ENCODE data around the gene SNX32. TPM values are rescaled to one million over a fixed set of nuclear protein-coding genes. Genes with fewer than 3 reads are reported as not detected.

Gene SNX32
- total and polyA plus RNA-seq, 9 of the 15 experiments (the other 6 are each of a cell fraction or from before 2014, with no cell fraction given) = 0.03 TPM; not detected in 7

GRCh38 chr11:65887723-65888162 is 54.0 kb downstream of the SNX32 start (continued):
- TF ChIP-seq, protein P1, sequence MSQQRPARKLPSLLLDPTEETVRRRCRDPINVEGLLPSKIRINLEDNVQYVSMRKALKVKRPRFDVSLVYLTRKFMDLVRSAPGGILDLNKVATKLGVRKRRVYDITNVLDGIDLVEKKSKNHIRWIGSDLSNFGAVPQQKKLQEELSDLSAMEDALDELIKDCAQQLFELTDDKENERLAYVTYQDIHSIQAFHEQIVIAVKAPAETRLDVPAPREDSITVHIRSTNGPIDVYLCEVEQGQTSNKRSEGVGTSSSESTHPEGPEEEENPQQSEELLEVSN (IDR thresholded peaks at IDR 0.05; ENCODE audit: borderline replicate concordance in 1 of 2, extremely low read depth in 1 of 2, insufficient read depth in 1 of 2, insufficient read length in 1 of 2, low read depth in 1 of 2, low read length in 1 of 2, poor library complexity in 1 of 2, severe bottlenecking in 1 of 2) = peak in 1 of 2 experiments; percentile 51
- TF ChIP-seq XRCC3 (IDR thresholded peaks at IDR 0.05) (no peak), ATF2 (CRISPR knock-in tag; IDR thresholded peaks at IDR 0.05) (no peak), FOXJ3 (CRISPR knock-in tag; IDR thresholded peaks at IDR 0.05) (no peak)

GRCh38 chr11:65888163-65888814 is 54.5 kb downstream of the SNX32 start, which contains the start of gene FIBP:
Gene FIBP, minus strand, starts transcription at chr11:65888471. Its CDS starts 53 bp downstream, at chr11:65888418.
- peak; percentile 67 for ATAC-seq
- Histone ChIP-seq H2AFZ (ENCODE audit: low read depth, low read length) (peak within 1 kb of the TSS; percentile 85), H3K9ac (ENCODE audit: insufficient read depth in 1 of 2, low read depth in 2 of 2, low read length in 2 of 2) (peak within 1 kb of the TSS; percentile 86 to 96), H3K27ac (ENCODE audit: extremely low read depth, low read depth, low read length) (peak within 1 kb of the TSS; percentile 85), H3K4me2 (ENCODE audit: insufficient read depth, low read length) (peak within 1 kb of the TSS; percentile 91), H3K4me1 (replicated peaks in 1 of 2; ENCODE audit: control insufficient read depth in 2 of 2, insufficient read depth in 2 of 2, low read length in 2 of 2) (peaks cover 28 to 62% of the 10 kb centered on the region in 2 experiments), H3K79me2 (ENCODE audit: control insufficient read depth, insufficient read depth, low read length) (peaks cover 45% of the 10 kb centered on the region), H3K9me1 (ENCODE audit: control insufficient read depth, insufficient read depth, low read length) (no peaks in the 10 kb centered on the region), H3K9me3 (replicated peaks; ENCODE audit: control insufficient read depth, insufficient read depth, low read depth, low read length) (no peaks in the 10 kb centered on the region), H3K36me3 (ENCODE audit: control insufficient read depth, insufficient read depth, low read length) (peaks cover 53% of the 10 kb centered on the region), H4K20me1 (replicated peaks; ENCODE audit: control insufficient read depth, insufficient read depth, low read length) (peaks cover 11% of the 10 kb centered on the region; the same call in 1 of the 2 replicates), H3K4me3 (peak within 1 kb of the TSS; percentile 69), H3K27me3 (ENCODE audit: control insufficient read depth in 2 of 2, insufficient read depth in 2 of 2, low read length in 2 of 2) (no peaks in the 10 kb centered on the region)
- in situ Hi-C loops (cut with MboI) (no loop called here), intact Hi-C loops (cut with micrococcal nuclease) (loop anchor here (1.0 to 5.0 kb wide), 5 partner anchors 25 to 176 kb away; partner anchors contain the start of genes AP5B1, KAT5, MUS81 and SART1)
- under 1% methylated on average over 31 of the region's 57 CpGs for WGBS (ENCODE audit: insufficient coverage, low coverage, missing lambda C conversion rate)
- BruUV-seq (replicated peaks) = no TSS peak
- ChIA-PET POLR2A (interaction anchor here (0.6 to 14.4 kb wide), 22 partner anchors 8 to 312 kb away, joined by 3 to 147 read pairs (median 4); partner anchors contain the start of genes CFL1, CTSW, FOSL1 and MUS81), CTCF (ENCODE audit: low intra/inter-chr PET ratio) (interaction anchor here (0.5 to 3.3 kb wide), 11 partner anchors 10 to 334 kb away, joined by 3 to 40 read pairs (median 3); partner anchors contain the start of genes C11orf68, DRAP1, KAT5 and MUS81)
- DNase-seq (ENCODE audit: extremely low read depth in 1 of 4, low spot score in 3 of 4) = peak; percentile 94 to 99 (median 96)
- peak; percentile 88 for FAIRE-seq
- no peak for TF ChIP-seq HINFP (tag; conservative IDR thresholded peaks at IDR 0.05; ENCODE audit: low read depth)
- TF ChIP-seq POLR2H (tag; IDR thresholded peaks at IDR 0.05; ENCODE audit: low read depth) = peak; percentile 62
- no peak for TF ChIP-seq MECOM (CRISPR knock-in tag; IDR thresholded peaks at IDR 0.05)
- TF ChIP-seq KDM5B (IDR thresholded peaks at IDR 0.05; ENCODE audit: insufficient replicate concordance, low read depth, low read length) = peak; percentile 97
- TF ChIP-seq SRSF3 (IDR thresholded peaks at IDR 0.05; ENCODE audit: insufficient read depth, low read length) = no peak
- no peak for TF ChIP-seq RBM34 (IDR thresholded peaks at IDR 0.05; ENCODE audit: borderline replicate concordance, insufficient read depth, low read length)
- no peak for TF ChIP-seq COPS2 (conservative IDR thresholded peaks at IDR 0.05)
- TF ChIP-seq TAF7 (tag; IDR thresholded peaks at IDR 0.05) = no peak
- no peak for TF ChIP-seq CHCHD3 (CRISPR knock-in tag; IDR thresholded peaks at IDR 0.05)
- TF ChIP-seq NFIC (IDR thresholded peaks at IDR 0.05) = no peak; the same call in 1 of the 2 replicates
